WERI-Rb-1 (cell line): ENCODE results near the gene CACNA1I.

Experiments used
- DNase-seq: peaks from one replicate; pipeline ENCODE4 v3.0.0-alpha.2; 2020
- H3K27ac ChIP-seq: fragments of 250-450 bp; sonication (Bioruptor Pico); 2 replicates; pipeline ENCODE4 v1.5.1; 2020; ENCODE audit warnings: mild to moderate bottlenecking, moderate library complexity
- H3K27me3 ChIP-seq: fragments of 250-450 bp; sonication (Bioruptor Pico); 2 replicates; pipeline ENCODE4 v1.5.1; 2021; ENCODE audit warnings: mild to moderate bottlenecking, low read depth, moderate library complexity; ENCODE audit not compliant: insufficient read depth, severe bottlenecking
- H3K36me3 ChIP-seq: fragments of 250-450 bp; sonication (Bioruptor Pico); 2 replicates; pipeline ENCODE4 v1.5.1; 2020; ENCODE audit warnings: mild to moderate bottlenecking, moderate library complexity
- H3K4me3 ChIP-seq: 2 replicates; pipeline ENCODE4 v1.5.1; 2011; ENCODE audit warnings: low read depth, mild to moderate bottlenecking, control low read depth, low read length
- H3K9me3 ChIP-seq: fragments of 250-450 bp; sonication (Bioruptor Pico); 2 replicates; pipeline ENCODE4 v1.5.1; 2021; ENCODE audit warnings: mild to moderate bottlenecking, moderate library complexity; ENCODE audit not compliant: severe bottlenecking
- CTCF ChIP-seq: IDR thresholded peaks from 2 replicates; pipeline ENCODE4 v1.5.1; 2011; ENCODE audit warnings: low read depth, mild to moderate bottlenecking, control low read depth, inconsistent platforms, low read length

CACNA1I gene

GRCh38 chr22:39631381-39632286 is 61.1 kb downstream of the CACNA1I start:
- Histone ChIP-seq H3K27me3 (no peaks in the 10 kb centered on the region), H3K36me3 (no peaks in the 10 kb centered on the region), H3K27ac (peak overlapping the region; percentile 48; the same call in 1 of the 2 replicates), H3K9me3 (no peaks in the 10 kb centered on the region), H3K4me3 (no peak overlapping the region)
- no peak for TF ChIP-seq CTCF
- peak; percentile 39 for DNase-seq

- Histone ChIP-seq H3K4me3 (no peak overlapping the region), H3K27ac (no peak overlapping the region), H3K36me3 (no peaks in the 10 kb centered on the region), H3K27me3 (no peaks in the 10 kb centered on the region), H3K9me3 (no peaks in the 10 kb centered on the region)
- no peak for TF ChIP-seq CTCF
- no peak for DNase-seq
Measured at GRCh38 chr22:39634530-39635405, 64.2 kb downstream of the CACNA1I start.

GRCh38 chr22:39635719-39636118 is 65.2 kb downstream of the CACNA1I start:
- Histone ChIP-seq H3K27ac (no peak overlapping the region), H3K9me3 (no peaks in the 10 kb centered on the region), H3K36me3 (no peaks in the 10 kb centered on the region), H3K4me3 (no peak overlapping the region), H3K27me3 (no peaks in the 10 kb centered on the region)
- no peak for TF ChIP-seq CTCF
- DNase-seq: no peak

GRCh38 chr22:39638958-39639357 is 68.4 kb downstream of the CACNA1I start:
- no peak for TF ChIP-seq CTCF
- H3K9me3 ChIP-seq: no peaks in the 10 kb centered on the region
- H3K36me3 ChIP-seq: no peaks in the 10 kb centered on the region
- no peak overlapping the region for H3K27ac ChIP-seq
- no peaks in the 10 kb centered on the region for H3K27me3 ChIP-seq
- H3K4me3 ChIP-seq: no peak overlapping the region
- DNase-seq: no peak

DNA sequence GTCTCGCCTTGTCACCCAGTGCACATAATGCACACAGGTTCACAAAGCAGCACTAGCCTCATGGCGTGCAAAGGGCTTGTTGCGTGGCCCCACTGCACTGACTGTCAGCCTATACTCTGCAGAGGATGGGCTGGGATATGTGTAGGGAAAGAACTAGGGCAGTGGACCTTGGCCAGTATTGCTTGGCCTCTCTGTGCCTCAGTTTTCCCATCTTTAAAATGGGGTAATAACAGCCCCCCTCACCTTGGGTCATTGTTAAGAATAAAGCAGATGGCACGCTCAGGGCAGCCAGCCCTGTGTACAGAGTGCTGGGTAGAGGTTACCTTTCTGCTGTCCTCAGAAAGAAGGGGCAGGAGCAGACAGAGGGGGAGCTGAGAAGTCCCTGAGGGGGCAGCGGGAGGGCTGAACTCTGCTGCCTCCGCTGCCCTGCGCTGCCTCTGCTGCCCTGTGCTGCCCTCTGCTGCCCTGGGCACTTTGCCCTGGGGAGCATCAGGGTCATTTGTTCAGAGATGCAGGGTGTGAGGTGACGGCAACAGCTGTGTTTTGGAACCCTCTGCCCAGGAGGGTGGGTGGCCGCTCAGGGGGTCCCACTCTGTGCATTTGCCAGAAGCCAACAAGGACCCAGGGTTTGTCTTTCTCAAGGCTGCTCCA is 71.2 kb downstream of the CACNA1I start:
- no peak for TF ChIP-seq CTCF

More for the DNA sequence above, 71.2 kb downstream of the CACNA1I start:
- Histone ChIP-seq H3K27ac (no peak overlapping the region), H3K9me3 (no peaks in the 10 kb centered on the region), H3K27me3 (no peaks in the 10 kb centered on the region), H3K36me3 (no peaks in the 10 kb centered on the region), H3K4me3 (no peak overlapping the region)
- DNase-seq: no peak
